Nasal cavity respiratory epithelium epithelial cell of viscerocranial mucosa (primary cell): ENCODE results near the gene WFIKKN2. TPM values are rescaled to one million over a fixed set of nuclear protein-coding genes. Genes with fewer than 3 reads are reported as not detected.

Experiments used
- total RNA-seq: library from RNA; depleted of rRNA; stranded (reverse); fragments of >200 nt; gene quantifications from 2 replicates; pipeline ENCODE4 v1.2.3, GENCODE V29; 2014

Gene WFIKKN2
- total RNA-seq = not detected in 2 replicates

DNA sequence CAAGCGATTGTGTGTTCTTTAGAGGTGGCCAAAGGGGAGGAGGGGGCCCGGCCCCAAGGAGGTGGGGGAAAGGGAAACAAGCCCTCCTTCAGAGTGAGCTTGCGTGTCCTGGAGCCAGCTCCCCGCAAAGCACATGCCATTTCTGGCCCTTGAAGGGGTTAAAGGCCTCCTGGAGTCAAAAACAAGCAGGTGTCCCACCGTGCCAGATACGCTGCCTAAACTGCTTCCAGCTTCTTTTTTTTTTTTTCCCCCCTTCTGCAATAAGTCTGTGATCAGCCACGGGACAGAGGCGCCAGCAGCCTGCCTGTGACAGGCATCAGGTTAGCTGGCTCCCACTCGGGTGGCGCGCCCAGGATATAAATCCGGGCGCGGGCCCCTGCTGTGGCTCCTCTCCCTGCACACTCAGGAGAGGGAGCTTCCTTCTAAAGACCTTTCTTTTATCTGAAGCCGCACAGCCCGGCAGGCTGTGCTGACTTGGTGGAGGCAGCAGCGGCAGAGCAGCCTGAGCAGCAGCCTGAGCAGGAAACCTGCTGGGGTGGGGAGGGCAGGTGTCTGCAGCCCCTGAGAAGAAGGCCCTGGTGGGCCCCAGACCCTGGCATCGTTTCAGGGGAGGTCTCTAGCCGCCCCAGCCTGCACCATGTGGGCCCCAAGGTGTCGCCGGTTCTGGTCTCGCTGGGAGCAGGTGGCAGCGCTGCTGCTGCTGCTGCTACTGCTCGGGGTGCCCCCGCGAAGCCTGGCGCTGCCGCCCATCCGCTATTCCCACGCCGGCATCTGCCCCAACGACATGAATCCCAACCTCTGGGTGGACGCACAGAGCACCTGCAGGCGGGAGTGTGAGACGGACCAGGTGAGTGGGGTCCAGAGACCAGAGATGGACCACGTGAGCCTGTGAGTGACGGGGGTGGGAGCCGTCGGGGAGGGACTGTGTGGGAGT, at the start of gene WFIKKN2:
WFIKKN2 (plus strand) TSS at position 286 of the 934 bp plus-strand sequence; CDS start at position 638, 352 bp downstream.

DNA sequence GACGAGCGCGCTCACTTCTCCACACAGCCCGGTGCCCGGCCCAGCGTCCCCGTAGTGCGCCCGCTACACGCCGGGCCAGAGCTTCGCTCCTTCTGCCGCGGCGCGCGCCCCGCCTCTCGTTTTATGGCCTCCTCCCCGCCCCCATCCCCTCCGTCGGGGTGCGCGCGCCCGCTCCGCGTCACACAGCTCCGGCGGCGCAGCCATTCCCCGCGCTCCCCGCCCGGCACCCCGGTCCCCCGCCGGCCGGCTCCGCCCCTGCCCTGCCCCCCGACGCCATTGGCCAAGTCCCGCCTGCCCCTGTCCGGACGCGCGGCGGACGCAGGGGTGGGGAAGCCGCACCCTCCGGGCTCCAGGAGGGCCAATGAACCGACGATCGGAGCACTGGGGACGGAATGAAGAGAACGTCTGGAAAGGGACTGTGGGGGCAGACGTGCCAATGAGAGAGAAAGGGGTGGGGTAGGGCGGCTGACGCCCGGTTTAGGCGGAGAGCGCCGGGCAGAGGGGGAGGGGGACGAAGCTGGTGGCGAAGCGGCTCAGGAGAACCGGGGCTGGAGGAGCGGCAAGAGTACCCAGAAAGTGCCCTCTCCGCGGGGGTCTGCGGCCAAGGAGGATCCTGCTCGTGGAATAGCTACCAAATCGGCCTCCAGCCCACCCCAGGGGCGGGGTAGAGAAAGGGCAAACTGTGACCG, 31.0 kb downstream of the WFIKKN2 start, which contains the start of gene TOB1:
TOB1 (minus strand) TSS at position 94 of the 689 bp plus-strand sequence. CDS start 2,337 bp downstream, outside the sequence.

Other genes starting within 250 kb of the WFIKKN2 start
- 18.1 and 27.3 TPM in 2 replicates for gene ABCC3, start 200.7 kb upstream of the WFIKKN2 start, total RNA-seq
- 29.7 and 30.0 TPM in 2 replicates for gene ANKRD40, start 127.7 kb upstream of the WFIKKN2 start, total RNA-seq
- gene LUC7L3, start 116.0 kb upstream of the WFIKKN2 start, total RNA-seq = 17.1 and 28.7 TPM in 2 replicates
- not detected in 2 replicates for gene ANKRD40CL, start 68.1 kb upstream of the WFIKKN2 start, total RNA-seq
- 19.1 and 25.7 TPM in 2 replicates for gene TOB1, start 30.8 kb downstream of the WFIKKN2 start, total RNA-seq